GM12878 (cell line): ENCODE data around the gene MLNR. TPM values are rescaled to one million over a fixed set of nuclear protein-coding genes. Genes with fewer than 3 reads are reported as not detected.

ENCODE experiments used
- ATAC-seq: fragments of 200-7000 bp; cut with Tn5 transposase; 3 replicates; pipeline ENCODE4 v1.9.1; 2020; ENCODE audit warnings: mild to moderate bottlenecking, moderate library complexity
- BruUV-seq: library from RNA; stranded (reverse); fragments of 400-500 nt; replicated peaks from 2 replicates; lab custom pipeline; 2021; lab: Mats Ljungman, UMichigan
- CTCF ChIA-PET: fragments of 300-600 bp; sonication (Branson Sonifier 250); formaldehyde crosslinking; extraction: SDS; loops from one replicate; lab custom pipeline; 2021; ENCODE audit warnings: inconsistent platforms; lab: Yijun Ruan, JAX
- POLR2A ChIA-PET: fragments of 350-600 bp; formaldehyde crosslinking; extraction: SDS; loops from one replicate; lab custom pipeline; 2021; ENCODE audit warnings: inconsistent platforms; lab: Charles Lee
- RAD21 ChIA-PET: fragments of 300-600 bp; sonication (Branson Sonifier 250); formaldehyde crosslinking; loops from one replicate; lab custom pipeline; 2023; ENCODE audit warnings: antibody characterized with exemption; ENCODE audit not compliant: unreplicated experiment; lab: Charles Lee
- SMC1A ChIA-PET: fragments of 300-600 bp; sonication (Branson Sonifier 250); formaldehyde crosslinking; loops from one replicate; lab custom pipeline; 2023; ENCODE audit not compliant: unreplicated experiment, uncharacterized antibody; lab: Charles Lee
- DNase-seq: peaks from one replicate; pipeline ENCODE4 v3.0.0-alpha.2; 2011; ENCODE audit warnings: low read depth, low spot score
- FAIRE-seq: peaks from 3 replicates; lab custom pipeline; 2011; peaks lifted over from hg19 to GRCh38; lab: Jason Lieb, UNC
- H2AFZ ChIP-seq: 2 replicates; pipeline ENCODE4 v1.6.0; 2011; ENCODE audit warnings: low read depth, low read length, control low read depth; ENCODE audit not compliant: control insufficient read depth
- H3K27ac ChIP-seq: 2 replicates; pipeline ENCODE4 v1.5.1; 2011; ENCODE audit warnings: control low read depth; ENCODE audit not compliant: control insufficient read depth, insufficient read depth
- H3K27me3 ChIP-seq, 2 experiments: replicated peaks in 1 of 2; 2 replicates each; pipeline versions ENCODE4 v1.6.0 to v1.6.1; 2011; ENCODE audit warnings: low read length in 1 of 2; ENCODE audit not compliant: control insufficient read depth in 2 of 2, insufficient read depth in 2 of 2
- H3K36me3 ChIP-seq, 2 experiments: 2 replicates each; pipeline ENCODE4 v1.5.1; 2011; ENCODE audit warnings: low read length in 1 of 2; ENCODE audit not compliant: control insufficient read depth in 2 of 2, insufficient read depth in 2 of 2
- H3K4me1 ChIP-seq: 2 replicates; pipeline ENCODE4 v1.6.1; 2011; ENCODE audit warnings: mild to moderate bottlenecking, low read length, moderate library complexity, mixed read lengths; ENCODE audit not compliant: control insufficient read depth, insufficient read depth
- H3K4me2 ChIP-seq: 2 replicates; pipeline ENCODE4 v1.6.0; 2011; ENCODE audit warnings: control low read depth; ENCODE audit not compliant: control insufficient read depth, insufficient read depth
- H3K4me3 ChIP-seq: fragments of 200-600 bp; sonication (generic); 2 replicates; pipeline ENCODE4 v1.5.1; 2016
- H3K79me2 ChIP-seq: 2 replicates; pipeline ENCODE4 v1.6.0; 2011; ENCODE audit warnings: low read length; ENCODE audit not compliant: control insufficient read depth, insufficient read depth
- H3K9ac ChIP-seq: 2 replicates; pipeline ENCODE4 v1.8.0; 2011; ENCODE audit warnings: low read length, control low read depth, mixed read lengths; ENCODE audit not compliant: control insufficient read depth, insufficient read depth
- H3K9me3 ChIP-seq: replicated peaks from 3 replicates; pipeline ENCODE4 v1.5.1; 2011; ENCODE audit warnings: mild to moderate bottlenecking, low read length; ENCODE audit not compliant: control insufficient read depth, insufficient read depth
- H4K20me1 ChIP-seq: 2 replicates; pipeline ENCODE4 v1.6.0; 2011; ENCODE audit not compliant: control insufficient read depth, insufficient read depth
- ATF2 ChIP-seq: IDR thresholded peaks from 2 replicates; pipeline ENCODE4 v1.6.1; 2012; ENCODE audit warnings: low read length, inconsistent platforms
- CEBPB ChIP-seq, 2 experiments: fragments of 150-350 bp in 1 of 2; IDR thresholded peaks; 2 replicates each; pipeline ENCODE4 v1.6.1; 2012 to 2014; ENCODE audit warnings: low read depth in 2 of 2, low read length in 2 of 2, borderline replicate concordance in 1 of 2, inconsistent platforms in 1 of 2
- CREM ChIP-seq: IDR thresholded peaks from 2 replicates; pipeline ENCODE4 v1.6.1; 2014; ENCODE audit warnings: antibody characterized with exemption, low read depth
- FOS ChIP-seq: IDR thresholded peaks from 3 replicates; pipeline ENCODE4 v1.6.1; 2011; ENCODE audit warnings: borderline replicate concordance; ENCODE audit not compliant: insufficient read length; ENCODE audit errors: extremely low read depth
- IKZF1 ChIP-seq: fragments of 450-650 bp; conservative IDR thresholded peaks from 2 replicates; pipeline ENCODE4 v1.6.1; 2017; ENCODE audit warnings: antibody characterized with exemption, mild to moderate bottlenecking
- KLF5 ChIP-seq: fragments of 450-650 bp; IDR thresholded peaks from 2 replicates; pipeline ENCODE4 v1.6.1; 2014; ENCODE audit warnings: mild to moderate bottlenecking; ENCODE audit not compliant: partially characterized antibody
- NKRF ChIP-seq: fragments of 450-650 bp; conservative IDR thresholded peaks from 2 replicates; pipeline ENCODE4 v1.6.1; 2017; ENCODE audit warnings: mild to moderate bottlenecking, moderate library complexity
- PBX3 ChIP-seq: IDR thresholded peaks from 2 replicates; pipeline ENCODE4 v1.6.1; 2011; ENCODE audit warnings: mild to moderate bottlenecking, low read depth, low read length, moderate library complexity; ENCODE audit not compliant: insufficient replicate concordance
- PRDM15 ChIP-seq: fragments of 450-650 bp; formaldehyde crosslinking; IDR thresholded peaks from 2 replicates; pipeline ENCODE4 v1.4.0; 2020; ENCODE audit warnings: mild to moderate bottlenecking, moderate library complexity
- RBBP5 ChIP-seq: fragments of 200-600 bp; sonication (generic); conservative IDR thresholded peaks from 2 replicates; pipeline ENCODE4 v1.6.1; 2016
- RELA ChIP-seq: fragments of 450-650 bp; IDR thresholded peaks from 2 replicates; pipeline ENCODE4 v1.8.0; 2014; ENCODE audit warnings: borderline replicate concordance; ENCODE audit not compliant: partially characterized antibody
- SIN3A ChIP-seq: IDR thresholded peaks from 2 replicates; pipeline ENCODE4 v1.6.1; 2012; ENCODE audit warnings: low read depth, low read length, improper control_type of control experiment
- SUPT20H ChIP-seq: IDR thresholded peaks from 2 replicates; pipeline ENCODE4 v1.6.1; 2011; ENCODE audit warnings: low read depth, mild to moderate bottlenecking, low read length, moderate library complexity, borderline replicate concordance; ENCODE audit not compliant: control insufficient read depth
- ZNF207 ChIP-seq: fragments of 450-650 bp; IDR thresholded peaks from 2 replicates; pipeline ENCODE4 v1.6.1; 2014; ENCODE audit warnings: antibody characterized with exemption, mild to moderate bottlenecking, borderline replicate concordance
- ZNF622 ChIP-seq: fragments of 450-650 bp; IDR thresholded peaks from 2 replicates; pipeline ENCODE4 v1.6.1; 2017; ENCODE audit warnings: mild to moderate bottlenecking, inconsistent platforms
- ZZZ3 ChIP-seq: IDR thresholded peaks from 2 replicates; pipeline ENCODE4 v1.6.1; 2011; ENCODE audit warnings: low read depth; ENCODE audit not compliant: control insufficient read depth, insufficient read length
- WGBS: methylation state at CpG from one replicate; pipeline ENCODE4 v1.1.6; 2016; ENCODE audit warnings: low lambda C conversion rate; ENCODE audit not compliant: insufficient replicate concordance, insufficient coverage; ENCODE audit errors: missing lambda C conversion rate; 5-methylcytosine and 5-hydroxymethylcytosine counted together
- in situ Hi-C: fragments of 300-500 bp; cut with MboI; formaldehyde crosslinking; loops from 9 replicates; pipeline ENCODE4 v1.14.3; 2018; ENCODE audit warnings: mixed read lengths
- intact Hi-C: fragments of 100-400 bp; cut with micrococcal nuclease; formaldehyde crosslinking; loops from one replicate; pipeline ENCODE4 v1.14.2; 2022; ENCODE audit not compliant: unreplicated experiment
- polyA plus RNA-seq, 11 experiments: library from polyadenylated mRNA; depleted of rRNA in 4 of 11; unstranded in 6 of 11; stranded (reverse) in 5 of 11; fragments of >200 nt; fragmentation: Nextera tagmentation in 4 of 11; fragmentation: Illumina TruSeq in 1 of 11; extraction: Ambion mirVana in 4 of 11; extraction: Trizol in 1 of 11; gene quantifications; 1 replicate in 1 of 11; 2 replicates in 10 of 11; pipeline versions ENCODE4 v1.2.1 to v1.2.3, GENCODE V29; 2011 to 2016; ENCODE audit warnings: inconsistent platforms in 2 of 11, missing spikeins in 2 of 11, low read depth in 1 of 11
- total RNA-seq, 4 experiments: library from RNA; depleted of rRNA in 3 of 4; stranded (reverse); fragments of >200 nt in 3 of 4; fragmentation: Illumina TruSeq in 1 of 4; extraction: Trizol in 1 of 4; gene quantifications; 2 replicates each; pipeline versions ENCODE4 v1.2.1 to v1.2.3, GENCODE V29; 2013 to 2021

Gene MLNR
- total and polyA plus RNA-seq, 10 of the 15 experiments (the other 5 are each of a cell fraction or from before 2014, with no cell fraction given), result not detected

- no peak overlapping the region for H3K27ac ChIP-seq
- SMC1A ChIA-PET, result interaction anchor here (1.2 kb wide), 1 partner anchor 13 kb away, joined by 3 read pairs; no protein-coding TSS in a partner anchor
- H3K79me2 ChIP-seq, result no peaks in the 10 kb centered on the region
- TF ChIP-seq PRDM15 (CRISPR knock-in tag), result no peak
- no peak for TF ChIP-seq CREM
- no peak for TF ChIP-seq RBBP5
- no peak for TF ChIP-seq ZNF207
- no peak for TF ChIP-seq CEBPB (IDR thresholded peaks at IDR 0.05; ENCODE audit: borderline replicate concordance in 1 of 2, low read depth in 2 of 2, low read length in 2 of 2)
- no peak for TF ChIP-seq IKZF1
- no peak for TF ChIP-seq SUPT20H
- TF ChIP-seq SIN3A, result no peak
- no peak for TF ChIP-seq ZNF622
- TF ChIP-seq PBX3, result no peak
- no peak for TF ChIP-seq RELA
- TF ChIP-seq KLF5, result no peak
- no peak for TF ChIP-seq FOS
- no peak for TF ChIP-seq NKRF
- TF ChIP-seq ATF2, result no peak
- TF ChIP-seq ZZZ3, result no peak
- CTCF ChIA-PET, result no interaction called here
- no peak overlapping the region for H3K4me2 ChIP-seq
- H3K4me1 ChIP-seq, result no peaks in the 10 kb centered on the region
- BruUV-seq, result no TSS peak
- in situ Hi-C loops (no loop called here), intact Hi-C loops (no loop called here)
- FAIRE-seq, result no peak
- WGBS, result 61% methylated on average over 5 of the region's 5 CpGs
- H3K4me3 ChIP-seq, result no peak overlapping the region
- no peak for ATAC-seq
- RAD21 ChIA-PET, result no interaction called here
- H3K36me3 ChIP-seq, result no peaks in the 10 kb centered on the region
- no peak overlapping the region for H2AFZ ChIP-seq
- POLR2A ChIA-PET, result no interaction called here
- H3K9ac ChIP-seq, result no peak overlapping the region
- no peaks in the 10 kb centered on the region for H4K20me1 ChIP-seq
- no peak for DNase-seq
- peaks cover 0 to under 1% of the 10 kb centered on the region in 2 experiments; a peak in 1 of 4 replicates for H3K27me3 ChIP-seq
- no peaks in the 10 kb centered on the region for H3K9me3 ChIP-seq
These were observed 6.5 kb downstream of the MLNR start for GRCh38 chr13:49226613-49227012.
